CD4-positive, CD25-positive, alpha-beta regulatory T cell (primary cell): ENCODE measurements around the gene LHX3. TPM values are rescaled to one million over a fixed set of nuclear protein-coding genes. Genes with fewer than 3 reads are reported as not detected.
A peak's percentile ranks its signal among the peaks of the same experiment; 100 is the strongest.

Experiments
- ATAC-seq, 2 donors: fragments of 150-1000 bp; cut with Tn5 transposase; one replicate each; pipeline ENCODE4 v1.10.0; 2021; ENCODE audit warnings: low read depth in 2 of 2, moderate number of reproducible peaks in 2 of 2, moderate library complexity in 1 of 2
- DNase-seq, 3 donors: peaks; one replicate each; pipeline versions ENCODE4 v3.0.0 to v3.0.0-alpha.2; 2012 to 2022; ENCODE audit warnings: mixed read lengths in 1 of 3
- H3K27ac ChIP-seq: one replicate; pipeline ENCODE4 v1.7.0; 2013; ENCODE audit warnings: mild to moderate bottlenecking, low read length; ENCODE audit not compliant: insufficient read depth, poor library complexity, severe bottlenecking
- H3K27me3 ChIP-seq: one replicate; pipeline ENCODE4 v1.7.0; 2013; ENCODE audit warnings: low read length; ENCODE audit not compliant: control insufficient read depth, insufficient read depth
- H3K36me3 ChIP-seq: one replicate; pipeline ENCODE4 v1.7.0; 2013; ENCODE audit warnings: mild to moderate bottlenecking, low read length, moderate library complexity; ENCODE audit not compliant: control insufficient read depth, insufficient read depth
- H3K4me1 ChIP-seq: 2 replicates; pipeline ENCODE4 v1.7.0; 2013; ENCODE audit warnings: mild to moderate bottlenecking, low read length; ENCODE audit not compliant: insufficient read depth, control insufficient read depth, poor library complexity, severe bottlenecking
- H3K4me3 ChIP-seq: one replicate; pipeline ENCODE4 v1.7.0; 2013; ENCODE audit warnings: low read depth, mild to moderate bottlenecking, low read length, moderate library complexity
- H3K9me3 ChIP-seq, 2 experiments: 1 replicate in 1 of 2; 2 replicates in 1 of 2; pipeline ENCODE4 v1.7.0; 2013; ENCODE audit warnings: low read length in 2 of 2, mild to moderate bottlenecking in 1 of 2, moderate library complexity in 1 of 2; ENCODE audit not compliant: control insufficient read depth in 2 of 2
- H3K27ac Mint-ChIP-seq, 3 donors: one replicate each; pipeline ENCODE4 v1.8.0; 2020 to 2022; ENCODE audit warnings: mild to moderate bottlenecking in 3 of 3, mixed read lengths in 3 of 3, moderate library complexity in 2 of 3
- H3K27me3 Mint-ChIP-seq: one replicate; pipeline ENCODE4 v1.8.0; 2022; ENCODE audit warnings: mild to moderate bottlenecking, mixed read lengths
- H3K36me3 Mint-ChIP-seq: one replicate; pipeline ENCODE4 v1.8.0; 2020; ENCODE audit warnings: mixed read lengths
- H3K4me1 Mint-ChIP-seq, 4 donors: one replicate each; pipeline ENCODE4 v1.8.0; 2020 to 2022; ENCODE audit warnings: mixed read lengths in 4 of 4, mild to moderate bottlenecking in 1 of 4
- H3K4me3 Mint-ChIP-seq, 4 donors: one replicate each; pipeline ENCODE4 v1.8.0; 2020 to 2022; ENCODE audit warnings: mild to moderate bottlenecking in 4 of 4, mixed read lengths in 4 of 4, moderate library complexity in 3 of 4
- H3K9me3 Mint-ChIP-seq, 7 donors: one replicate each; pipeline ENCODE4 v1.8.0; 2020 to 2022; ENCODE audit warnings: mixed read lengths in 7 of 7, mild to moderate bottlenecking in 3 of 7, moderate library complexity in 2 of 7
- polyA plus RNA-seq, 4 donors: library from polyadenylated mRNA; unstranded; fragments of 300-500 nt; fragmentation: Illumina TruSeq; gene quantifications; one replicate each; pipeline ENCODE4 v1.2.3, GENCODE V29; 2021
- total RNA-seq: library from RNA; stranded (reverse); gene quantifications from one replicate; pipeline ENCODE4 v1.2.3, GENCODE V29; 2022

LHX3 gene
- total and polyA plus RNA-seq, 5 donors from 2014 or later, result not detected

- DNase-seq (no peak), ATAC-seq (no peak)
- Histone ChIP-seq H3K36me3 (no peaks in the 10 kb centered on the region), H3K4me3 (no peak overlapping the region), H3K27me3 (no peaks in the 10 kb centered on the region), H3K9me3 (no peaks in the 10 kb centered on the region), H3K27ac (no peak overlapping the region), H3K4me1 (peaks cover 14% of the 10 kb centered on the region)
- Mint-ChIP-seq H3K36me3 (no peaks in the 10 kb centered on the region), H3K4me1 (peaks cover 7 to 14% (median 9%) of the 10 kb centered on the region in 4 donors), H3K9me3 (no peaks in the 10 kb centered on the region), H3K27ac (no peak overlapping the region), H3K4me3 (peak overlapping the region in 1 of 4 donors; percentile 50), H3K27me3 (peaks cover 4% of the 10 kb centered on the region)
Measured at GRCh38 chr9:136248951-136249876, 44.3 kb upstream of the LHX3 start.

GRCh38 chr9:136247947-136248637, 43.2 kb upstream of the LHX3 start:
- Histone ChIP-seq H3K4me1 (peaks cover 25% of the 10 kb centered on the region), H3K4me3 (no peak overlapping the region), H3K27me3 (no peaks in the 10 kb centered on the region), H3K27ac (no peak overlapping the region), H3K36me3 (no peaks in the 10 kb centered on the region), H3K9me3 (no peaks in the 10 kb centered on the region)
- no peak for DNase-seq
- no peaks in the 10 kb centered on the region for H3K36me3 Mint-ChIP-seq
- H3K27me3 Mint-ChIP-seq, result peaks cover 4% of the 10 kb centered on the region
- no peak overlapping the region for H3K27ac Mint-ChIP-seq
- no peak overlapping the region for H3K4me3 Mint-ChIP-seq
- no peaks in the 10 kb centered on the region for H3K9me3 Mint-ChIP-seq
- H3K4me1 Mint-ChIP-seq, result peaks cover 19 to 26% (median 20%) of the 10 kb centered on the region in 4 donors
- ATAC-seq, result no peak

- Mint-ChIP-seq H3K27ac (no peak overlapping the region), H3K36me3 (no peaks in the 10 kb centered on the region)
- no peak for ATAC-seq
Measured at GRCh38 chr9:136247551-136247916, 42.6 kb upstream of the LHX3 start.

GRCh38 chr9:136246849-136247550, 42.1 kb upstream of the LHX3 start:
- peaks cover 36% of the 10 kb centered on the region for H3K4me1 ChIP-seq
- H3K9me3 ChIP-seq, result no peaks in the 10 kb centered on the region
- H3K27me3 ChIP-seq, result no peaks in the 10 kb centered on the region
- Mint-ChIP-seq H3K27me3 (peaks cover 4% of the 10 kb centered on the region), H3K4me3 (peak overlapping the region; percentile 43 to 84 (median 70)), H3K36me3 (no peaks in the 10 kb centered on the region), H3K4me1 (peaks cover 19 to 37% (median 26%) of the 10 kb centered on the region in 4 donors), H3K9me3 (no peaks in the 10 kb centered on the region), H3K27ac (peak overlapping the region in 1 of 3 donors; percentile 78)
- no peaks in the 10 kb centered on the region for H3K36me3 ChIP-seq
- DNase-seq (no peak), ATAC-seq (no peak)
- no peak overlapping the region for H3K4me3 ChIP-seq
- H3K27ac ChIP-seq, result no peak overlapping the region

More at GRCh38 chr9:136247551-136247916, 42.6 kb upstream of the LHX3 start:
- DNase-seq, result no peak
- Histone ChIP-seq H3K27ac (no peak overlapping the region), H3K4me3 (no peak overlapping the region), H3K36me3 (no peaks in the 10 kb centered on the region), H3K4me1 (peaks cover 31% of the 10 kb centered on the region), H3K27me3 (no peaks in the 10 kb centered on the region), H3K9me3 (no peaks in the 10 kb centered on the region)
- Mint-ChIP-seq H3K9me3 (no peaks in the 10 kb centered on the region), H3K4me3 (peak overlapping the region in 1 of 4 donors; percentile 84), H3K4me1 (peaks cover 19 to 31% (median 24%) of the 10 kb centered on the region in 4 donors), H3K27me3 (peaks cover 4% of the 10 kb centered on the region)

GRCh38 chr9:136245219-136246150, 40.6 kb upstream of the LHX3 start, which contains the start of gene QSOX2:
Gene QSOX2 (minus strand): TSS chr9:136245812. CDS start chr9:136245803, 9 bp downstream.
- Mint-ChIP-seq H3K9me3 (no peaks in the 10 kb centered on the region), H3K36me3 (no peaks in the 10 kb centered on the region), H3K4me3 (peak within 1 kb of the TSS; percentile 93 to 99 (median 94)), H3K27ac (peak within 1 kb of the TSS; percentile 71 to 94 (median 93)), H3K4me1 (peaks cover 19 to 48% (median 32%) of the 10 kb centered on the region in 4 donors), H3K27me3 (peaks cover 4% of the 10 kb centered on the region)
- no peaks in the 10 kb centered on the region for H3K36me3 ChIP-seq
- H3K4me1 ChIP-seq, result peaks cover 36% of the 10 kb centered on the region
- H3K9me3 ChIP-seq, result no peaks in the 10 kb centered on the region
- DNase-seq (peak; percentile 80 to 83 (median 83)), ATAC-seq (peak; percentile 75 to 81)
- no peaks in the 10 kb centered on the region for H3K27me3 ChIP-seq
- H3K4me3 ChIP-seq, result peak within 1 kb of the TSS; percentile 74
- H3K27ac ChIP-seq, result peak within 1 kb of the TSS; percentile 64

GRCh38 chr9:136244969-136245218, 40.0 kb upstream of the LHX3 start:
- Mint-ChIP-seq H3K4me3 (peak overlapping the region; percentile 93 to 99 (median 94)), H3K36me3 (no peaks in the 10 kb centered on the region), H3K4me1 (peaks cover 19 to 52% (median 32%) of the 10 kb centered on the region in 4 donors), H3K27me3 (peaks cover 2% of the 10 kb centered on the region), H3K27ac (peak overlapping the region; percentile 71 to 94 (median 93)), H3K9me3 (no peaks in the 10 kb centered on the region)
- ATAC-seq, result no peak
- Histone ChIP-seq H3K4me1 (peaks cover 36% of the 10 kb centered on the region), H3K27me3 (no peaks in the 10 kb centered on the region), H3K27ac (peak overlapping the region; percentile 64), H3K9me3 (no peaks in the 10 kb centered on the region), H3K4me3 (peak overlapping the region; percentile 74), H3K36me3 (no peaks in the 10 kb centered on the region)
- DNase-seq, result no peak
